22Rv1 (cell line): Measurements from ENCODE around the gene PARVG.

Experiments
- ZFX ChIP-seq: fragments of 450-650 bp; IDR thresholded peaks from 2 replicates; pipeline ENCODE4 v1.6.1; 2017; ENCODE audit warnings: antibody characterized with exemption, borderline replicate concordance
- TF ChIP-seq, protein P1 (sequence below): fragments of 450-650 bp; IDR thresholded peaks from 2 replicates; pipeline ENCODE4 v1.5.1; 2017; ENCODE audit warnings: mild to moderate bottlenecking

DNA sequence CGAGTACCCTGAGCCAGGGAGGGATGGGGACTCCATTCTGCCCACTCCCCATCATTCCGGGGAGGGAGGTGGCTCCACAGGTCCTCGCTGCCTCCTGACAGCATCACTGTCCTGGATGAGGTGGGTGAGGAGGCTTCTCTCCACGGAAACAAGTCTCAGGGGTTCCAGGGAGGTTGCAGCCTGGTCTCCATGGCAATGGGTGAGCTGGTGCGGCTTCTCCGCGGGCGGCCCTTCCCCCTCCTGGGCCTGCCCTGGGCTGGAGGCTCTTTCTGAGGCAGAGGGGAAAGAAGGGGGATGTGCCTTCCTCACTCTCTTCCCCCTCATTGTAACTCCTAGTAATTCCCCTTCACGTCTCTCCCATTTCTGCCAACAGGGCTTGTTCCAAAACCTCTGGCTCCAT lies 37.1 kb upstream of the PARVG start:
- TF ChIP-seq, protein P1, sequence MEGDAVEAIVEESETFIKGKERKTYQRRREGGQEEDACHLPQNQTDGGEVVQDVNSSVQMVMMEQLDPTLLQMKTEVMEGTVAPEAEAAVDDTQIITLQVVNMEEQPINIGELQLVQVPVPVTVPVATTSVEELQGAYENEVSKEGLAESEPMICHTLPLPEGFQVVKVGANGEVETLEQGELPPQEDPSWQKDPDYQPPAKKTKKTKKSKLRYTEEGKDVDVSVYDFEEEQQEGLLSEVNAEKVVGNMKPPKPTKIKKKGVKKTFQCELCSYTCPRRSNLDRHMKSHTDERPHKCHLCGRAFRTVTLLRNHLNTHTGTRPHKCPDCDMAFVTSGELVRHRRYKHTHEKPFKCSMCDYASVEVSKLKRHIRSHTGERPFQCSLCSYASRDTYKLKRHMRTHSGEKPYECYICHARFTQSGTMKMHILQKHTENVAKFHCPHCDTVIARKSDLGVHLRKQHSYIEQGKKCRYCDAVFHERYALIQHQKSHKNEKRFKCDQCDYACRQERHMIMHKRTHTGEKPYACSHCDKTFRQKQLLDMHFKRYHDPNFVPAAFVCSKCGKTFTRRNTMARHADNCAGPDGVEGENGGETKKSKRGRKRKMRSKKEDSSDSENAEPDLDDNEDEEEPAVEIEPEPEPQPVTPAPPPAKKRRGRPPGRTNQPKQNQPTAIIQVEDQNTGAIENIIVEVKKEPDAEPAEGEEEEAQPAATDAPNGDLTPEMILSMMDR: no peak
- TF ChIP-seq ZFX: no peak
